WTC11 (cell line): Measurements from ENCODE around the gene GFOD1. TPM values are rescaled to one million over a fixed set of nuclear protein-coding genes. Genes with fewer than 3 reads are reported as not detected.
"Not testable (repeated sequence)": the region's sequence is repeated elsewhere in the genome, so short reads cannot be mapped to it uniquely, and the experiment has no call there.

Source experiments
- ATAC-seq: fragments of 200-7000 bp; cut with Tn5 transposase; 2 replicates; pipeline ENCODE4 v1.10.0; 2021; ENCODE audit warnings: mild to moderate bottlenecking, moderate library complexity
- CTCF ChIA-PET: fragments of 300-600 bp; sonication (Branson Sonifier 250); formaldehyde crosslinking; loops from one replicate; lab custom pipeline; 2021; ENCODE audit warnings: antibody characterized with exemption; lab: Charles Lee
- POLR2A ChIA-PET: fragments of 350-600 bp; sonication (Branson Sonifier 250); formaldehyde crosslinking; loops from one replicate; lab custom pipeline; 2021; ENCODE audit warnings: antibody characterized with exemption; lab: Charles Lee
- DNase-seq: peaks from one replicate; pipeline ENCODE4 v3.0.0; 2021; ENCODE audit warnings: low spot score
- H3K27ac Mint-ChIP-seq: 2 replicates; pipeline ENCODE4 v1.8.0; 2021; ENCODE audit warnings: mixed read lengths
- H3K27me3 Mint-ChIP-seq: 2 replicates; pipeline ENCODE4 v1.8.0; 2021; ENCODE audit warnings: low read depth, mild to moderate bottlenecking, moderate library complexity, mixed read lengths
- H3K36me3 Mint-ChIP-seq: 2 replicates; pipeline ENCODE4 v1.8.0; 2021; ENCODE audit warnings: mixed read lengths
- H3K4me1 Mint-ChIP-seq: 2 replicates; pipeline ENCODE4 v1.8.0; 2022; ENCODE audit warnings: mixed read lengths
- H3K4me3 Mint-ChIP-seq: 2 replicates; pipeline ENCODE4 v1.8.0; 2021; ENCODE audit warnings: mild to moderate bottlenecking, moderate library complexity, mixed read lengths
- H3K9me3 Mint-ChIP-seq: 2 replicates; pipeline ENCODE4 v1.8.0; 2021; ENCODE audit warnings: mixed read lengths
- ELF4 ChIP-seq: sonication (generic); formaldehyde crosslinking; IDR thresholded peaks from 2 replicates; pipeline ENCODE4 v1.8.1; 2022; ENCODE audit warnings: low read depth, mild to moderate bottlenecking, moderate library complexity, missing genetic modification reagents
- ESRRA ChIP-seq: sonication (generic); formaldehyde crosslinking; IDR thresholded peaks from 2 replicates; pipeline ENCODE4 v1.8.1; 2022; ENCODE audit warnings: mild to moderate bottlenecking, missing genetic modification reagents, borderline replicate concordance
- GABPB1 ChIP-seq: sonication (generic); formaldehyde crosslinking; IDR thresholded peaks from 2 replicates; pipeline ENCODE4 v1.8.1; 2023; ENCODE audit warnings: mild to moderate bottlenecking, missing genetic modification reagents
- PRRX2 ChIP-seq: fragments of 250-450 bp; sonication (Bioruptor Pico); IDR thresholded peaks from 2 replicates; pipeline ENCODE4 v1.8.0; 2021; ENCODE audit warnings: mild to moderate bottlenecking
- SMAD3 ChIP-seq: sonication (generic); formaldehyde crosslinking; IDR thresholded peaks from 2 replicates; pipeline ENCODE4 v1.8.0; 2022; ENCODE audit warnings: missing genetic modification reagents, mild to moderate bottlenecking, borderline replicate concordance
- TCF7 ChIP-seq: sonication (generic); formaldehyde crosslinking; IDR thresholded peaks from 2 replicates; pipeline ENCODE4 v1.8.0; 2022; ENCODE audit warnings: mild to moderate bottlenecking, low read depth, missing genetic modification reagents, moderate library complexity
- TEAD4 ChIP-seq: sonication (generic); formaldehyde crosslinking; IDR thresholded peaks from 2 replicates; pipeline ENCODE4 v1.8.0; 2022; ENCODE audit warnings: mild to moderate bottlenecking, missing genetic modification reagents
- ZNF138 ChIP-seq: sonication (generic); formaldehyde crosslinking; conservative IDR thresholded peaks from 2 replicates; pipeline ENCODE4 v1.8.1; 2022; ENCODE audit warnings: mild to moderate bottlenecking, moderate library complexity, missing genetic modification reagents
- ZNF263 ChIP-seq: sonication (generic); formaldehyde crosslinking; IDR thresholded peaks from 2 replicates; pipeline ENCODE4 v1.8.1; 2022; ENCODE audit warnings: low read depth, mild to moderate bottlenecking, moderate library complexity, missing genetic modification reagents
- ZNF317 ChIP-seq: sonication (generic); formaldehyde crosslinking; IDR thresholded peaks from 2 replicates; pipeline ENCODE4 v1.8.1; 2023; ENCODE audit warnings: low read depth, mild to moderate bottlenecking, moderate library complexity, missing genetic modification reagents, borderline replicate concordance
- ZNF416 ChIP-seq: fragments of 250-450 bp; sonication (Bioruptor Pico); IDR thresholded peaks from 2 replicates; pipeline ENCODE4 v1.9.0; 2021; ENCODE audit warnings: mild to moderate bottlenecking, inconsistent platforms
- total RNA-seq: library from RNA; stranded (reverse); gene quantifications from 3 replicates; pipeline ENCODE4 v1.2.3, GENCODE V29; 2021
- TF ChIP-seq, protein P1 (sequence below): fragments of 250-450 bp; sonication (Bioruptor Pico); IDR thresholded peaks from 2 replicates; pipeline ENCODE4 v1.9.0; 2021; ENCODE audit warnings: mild to moderate bottlenecking
- TF ChIP-seq, protein P2 (sequence below): fragments of 250-450 bp; sonication (Bioruptor Pico); IDR thresholded peaks from 2 replicates; pipeline ENCODE4 v1.8.0; 2021; ENCODE audit warnings: mild to moderate bottlenecking
- TF ChIP-seq, protein P3 (sequence below): sonication (generic); formaldehyde crosslinking; IDR thresholded peaks from 2 replicates; pipeline ENCODE4 v1.8.1; 2022; ENCODE audit warnings: low read depth, mild to moderate bottlenecking, moderate library complexity, missing genetic modification reagents, borderline replicate concordance
- TF ChIP-seq, protein P4 (sequence below): sonication (generic); formaldehyde crosslinking; IDR thresholded peaks from 2 replicates; pipeline ENCODE4 v1.8.1; 2022; ENCODE audit warnings: mild to moderate bottlenecking, missing genetic modification reagents, moderate library complexity, borderline replicate concordance

Gene GFOD1
- total RNA-seq, 1 experiment from 2014 or later: 8.5 TPM

DNA sequence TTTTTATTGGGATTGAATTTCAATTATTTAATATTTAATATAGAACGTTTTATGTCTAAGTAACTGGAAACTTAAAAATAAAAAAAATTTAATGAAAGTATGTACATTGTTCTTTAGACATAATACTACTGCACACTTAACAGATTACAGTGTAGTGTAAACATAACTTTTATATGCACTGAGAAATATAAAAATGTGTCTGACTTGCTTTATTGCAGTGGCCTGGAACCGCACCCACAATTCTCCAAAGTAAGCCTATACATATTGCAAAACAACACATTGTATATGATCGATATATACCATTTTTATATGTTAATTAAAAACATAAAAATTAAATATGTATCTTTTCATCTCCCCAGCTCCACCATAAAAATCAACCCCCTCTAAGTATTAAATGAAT is 42.8 kb downstream of the GFOD1 start:
- DNase-seq (no peak), ATAC-seq (no peak)
- no peak overlapping the region for H3K4me3 Mint-ChIP-seq
- TF ChIP-seq SMAD3 (no peak), ZNF317 (CRISPR knock-in tag) (no peak), GABPB1 (CRISPR knock-in tag) (no peak), ELF4 (CRISPR knock-in tag) (no peak), ZNF416 (CRISPR knock-in tag) (no peak), PRRX2 (CRISPR knock-in tag) (no peak), ZNF263 (no peak), TCF7 (CRISPR knock-in tag) (no peak), ZNF138 (CRISPR knock-in tag) (no peak), TEAD4 (CRISPR knock-in tag) (no peak), ESRRA (CRISPR knock-in tag) (no peak)
- TF ChIP-seq, protein P1, sequence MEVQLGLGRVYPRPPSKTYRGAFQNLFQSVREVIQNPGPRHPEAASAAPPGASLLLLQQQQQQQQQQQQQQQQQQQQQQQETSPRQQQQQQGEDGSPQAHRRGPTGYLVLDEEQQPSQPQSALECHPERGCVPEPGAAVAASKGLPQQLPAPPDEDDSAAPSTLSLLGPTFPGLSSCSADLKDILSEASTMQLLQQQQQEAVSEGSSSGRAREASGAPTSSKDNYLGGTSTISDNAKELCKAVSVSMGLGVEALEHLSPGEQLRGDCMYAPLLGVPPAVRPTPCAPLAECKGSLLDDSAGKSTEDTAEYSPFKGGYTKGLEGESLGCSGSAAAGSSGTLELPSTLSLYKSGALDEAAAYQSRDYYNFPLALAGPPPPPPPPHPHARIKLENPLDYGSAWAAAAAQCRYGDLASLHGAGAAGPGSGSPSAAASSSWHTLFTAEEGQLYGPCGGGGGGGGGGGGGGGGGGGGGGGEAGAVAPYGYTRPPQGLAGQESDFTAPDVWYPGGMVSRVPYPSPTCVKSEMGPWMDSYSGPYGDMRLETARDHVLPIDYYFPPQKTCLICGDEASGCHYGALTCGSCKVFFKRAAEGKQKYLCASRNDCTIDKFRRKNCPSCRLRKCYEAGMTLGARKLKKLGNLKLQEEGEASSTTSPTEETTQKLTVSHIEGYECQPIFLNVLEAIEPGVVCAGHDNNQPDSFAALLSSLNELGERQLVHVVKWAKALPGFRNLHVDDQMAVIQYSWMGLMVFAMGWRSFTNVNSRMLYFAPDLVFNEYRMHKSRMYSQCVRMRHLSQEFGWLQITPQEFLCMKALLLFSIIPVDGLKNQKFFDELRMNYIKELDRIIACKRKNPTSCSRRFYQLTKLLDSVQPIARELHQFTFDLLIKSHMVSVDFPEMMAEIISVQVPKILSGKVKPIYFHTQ (CRISPR knock-in tag): no peak
- TF ChIP-seq, protein P2, sequence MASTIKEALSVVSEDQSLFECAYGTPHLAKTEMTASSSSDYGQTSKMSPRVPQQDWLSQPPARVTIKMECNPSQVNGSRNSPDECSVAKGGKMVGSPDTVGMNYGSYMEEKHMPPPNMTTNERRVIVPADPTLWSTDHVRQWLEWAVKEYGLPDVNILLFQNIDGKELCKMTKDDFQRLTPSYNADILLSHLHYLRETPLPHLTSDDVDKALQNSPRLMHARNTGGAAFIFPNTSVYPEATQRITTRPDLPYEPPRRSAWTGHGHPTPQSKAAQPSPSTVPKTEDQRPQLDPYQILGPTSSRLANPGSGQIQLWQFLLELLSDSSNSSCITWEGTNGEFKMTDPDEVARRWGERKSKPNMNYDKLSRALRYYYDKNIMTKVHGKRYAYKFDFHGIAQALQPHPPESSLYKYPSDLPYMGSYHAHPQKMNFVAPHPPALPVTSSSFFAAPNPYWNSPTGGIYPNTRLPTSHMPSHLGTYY (CRISPR knock-in tag): no peak
- no peak overlapping the region; the same call in 1 of the 2 replicates for H3K27ac Mint-ChIP-seq
- ChIA-PET CTCF (no interaction called here), POLR2A (interaction anchor here (0.6 kb wide), 1 partner anchor 13 kb away, joined by 3 read pairs; no protein-coding TSS in a partner anchor)
- H3K9me3 Mint-ChIP-seq: peaks cover 8% of the 10 kb centered on the region
- no peaks in the 10 kb centered on the region for H3K27me3 Mint-ChIP-seq
- peaks cover 5% of the 10 kb centered on the region for H3K36me3 Mint-ChIP-seq
- peaks cover 28% of the 10 kb centered on the region for H3K4me1 Mint-ChIP-seq

DNA sequence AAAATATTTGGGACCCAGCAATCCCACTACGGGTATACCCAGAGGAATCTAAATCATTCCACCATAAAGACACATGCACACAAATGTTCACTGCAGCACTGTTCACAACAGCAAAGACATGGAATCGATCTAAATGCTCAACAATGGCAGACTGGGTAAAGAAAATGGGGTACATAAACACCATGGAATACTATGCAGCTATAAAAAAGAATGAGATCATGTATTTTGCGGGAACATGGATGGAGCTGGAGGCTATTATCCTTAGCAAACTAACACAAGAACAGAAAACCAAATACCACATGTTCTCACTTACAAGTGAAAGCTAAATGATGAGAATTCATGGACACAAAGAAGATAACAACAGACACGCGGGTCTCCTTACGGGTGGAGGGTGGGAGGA is 43.4 kb downstream of the GFOD1 start:
- H3K9me3 Mint-ChIP-seq, H3K36me3 Mint-ChIP-seq, ATAC-seq, CTCF ChIA-PET, POLR2A ChIA-PET, H3K27me3 Mint-ChIP-seq, H3K27ac Mint-ChIP-seq, H3K4me3 Mint-ChIP-seq, DNase-seq: not testable (repeated sequence)
- H3K4me1 Mint-ChIP-seq: peaks cover 30% of the 10 kb centered on the region

DNA sequence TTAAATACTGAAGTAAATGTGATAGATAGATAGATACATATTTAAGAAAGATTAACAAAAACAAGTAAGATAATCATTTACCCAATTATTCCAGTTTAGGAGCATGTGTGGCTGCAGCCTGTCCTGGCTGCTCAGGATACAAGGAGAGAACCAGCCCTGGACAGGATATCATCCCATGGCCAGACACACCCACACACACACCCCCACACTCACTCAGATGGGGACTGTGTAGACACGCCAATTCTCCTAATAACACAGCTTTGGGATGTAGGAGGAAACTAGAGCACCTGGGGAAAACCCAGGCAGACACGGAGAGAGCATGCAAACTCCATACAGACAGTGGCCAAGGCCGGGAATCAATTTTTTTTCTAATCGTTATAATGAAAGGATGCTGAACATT is 45.6 kb downstream of the GFOD1 start:
- Mint-ChIP-seq H3K4me1 (peaks cover 25% of the 10 kb centered on the region), H3K27ac (no peak overlapping the region), H3K9me3 (peaks cover 4% of the 10 kb centered on the region), H3K4me3 (no peak overlapping the region), H3K27me3 (no peaks in the 10 kb centered on the region), H3K36me3 (no peaks in the 10 kb centered on the region)
- DNase-seq (no peak), ATAC-seq (no peak)
- TF ChIP-seq, protein P3, sequence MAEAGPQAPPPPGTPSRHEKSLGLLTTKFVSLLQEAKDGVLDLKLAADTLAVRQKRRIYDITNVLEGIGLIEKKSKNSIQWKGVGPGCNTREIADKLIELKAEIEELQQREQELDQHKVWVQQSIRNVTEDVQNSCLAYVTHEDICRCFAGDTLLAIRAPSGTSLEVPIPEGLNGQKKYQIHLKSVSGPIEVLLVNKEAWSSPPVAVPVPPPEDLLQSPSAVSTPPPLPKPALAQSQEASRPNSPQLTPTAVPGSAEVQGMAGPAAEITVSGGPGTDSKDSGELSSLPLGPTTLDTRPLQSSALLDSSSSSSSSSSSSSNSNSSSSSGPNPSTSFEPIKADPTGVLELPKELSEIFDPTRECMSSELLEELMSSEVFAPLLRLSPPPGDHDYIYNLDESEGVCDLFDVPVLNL: no peak
- TF ChIP-seq, protein P4, sequence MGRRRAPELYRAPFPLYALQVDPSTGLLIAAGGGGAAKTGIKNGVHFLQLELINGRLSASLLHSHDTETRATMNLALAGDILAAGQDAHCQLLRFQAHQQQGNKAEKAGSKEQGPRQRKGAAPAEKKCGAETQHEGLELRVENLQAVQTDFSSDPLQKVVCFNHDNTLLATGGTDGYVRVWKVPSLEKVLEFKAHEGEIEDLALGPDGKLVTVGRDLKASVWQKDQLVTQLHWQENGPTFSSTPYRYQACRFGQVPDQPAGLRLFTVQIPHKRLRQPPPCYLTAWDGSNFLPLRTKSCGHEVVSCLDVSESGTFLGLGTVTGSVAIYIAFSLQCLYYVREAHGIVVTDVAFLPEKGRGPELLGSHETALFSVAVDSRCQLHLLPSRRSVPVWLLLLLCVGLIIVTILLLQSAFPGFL (CRISPR knock-in tag): no peak
- CTCF ChIA-PET: interaction anchor here (1.2 kb wide), 1 partner anchor 16 kb away, joined by 3 read pairs; no protein-coding TSS in a partner anchor
- POLR2A ChIA-PET: no interaction called here
